Sciatic nerve (tissue), 2 donors: ENCODE results near the gene C3orf33. TPM values are rescaled to one million over a fixed set of nuclear protein-coding genes. Genes with fewer than 3 reads are reported as not detected.

ENCODE experiments used
- ATAC-seq: fragments of 200-7000 bp; cut with Tn5 transposase; one replicate; pipeline ENCODE4 v1.9.1; 2020; ENCODE audit warnings: mild to moderate bottlenecking, moderate library complexity
- DNase-seq: peaks from one replicate; pipeline ENCODE4 v3.0.0-alpha.2; 2020; ENCODE audit warnings: low spot score
- intact Hi-C: fragments of 100-400 bp; cut with DNase I; formaldehyde crosslinking; loops from one replicate; pipeline ENCODE4 v1.14.2; 2022
- total RNA-seq: library from RNA; stranded (reverse); fragmentation: NEBNext Ultra II Directional; extraction: Animal tissue kit (Norgen Biotek cat#: 25700); gene quantifications from one replicate; pipeline ENCODE4 v1.2.1, GENCODE V29; 2021
- donor health status: DM: no; HTN: no; CAD: no.
- donor health status: DM: no; HTN: no; CAD: no.

The C3orf33 gene
- total RNA-seq, 1 donor from 2014 or later: 6.2 TPM

GRCh38 chr3:155791190-155791589 lies 14.9 kb downstream of the C3orf33 start:
- intact Hi-C loops: no loop called here
- DNase-seq (no peak), ATAC-seq (no peak)

- intact Hi-C loops: no loop called here
- DNase-seq: no peak
- ATAC-seq: no peak
These were observed 15.7 kb downstream of the C3orf33 start for GRCh38 chr3:155790272-155790925.

GRCh38 chr3:155785662-155786295 lies 20.3 kb downstream of the C3orf33 start:
- intact Hi-C loops: no loop called here
- ATAC-seq: no peak
- no peak for DNase-seq

- ATAC-seq: no peak
These were observed 23.6 kb downstream of the C3orf33 start for GRCh38 chr3:155782390-155782953.

GRCh38 chr3:155780291-155780690 lies 25.8 kb downstream of the C3orf33 start:
- ATAC-seq (no peak), DNase-seq (no peak)
- intact Hi-C loops: no loop called here

More at GRCh38 chr3:155782390-155782953, 23.6 kb downstream of the C3orf33 start:
- intact Hi-C loops: no loop called here
- no peak for DNase-seq

GRCh38 chr3:155778462-155778861 lies 27.6 kb downstream of the C3orf33 start:
- DNase-seq (no peak), ATAC-seq (no peak)
- intact Hi-C loops: no loop called here

GRCh38 chr3:155772801-155773200 lies 33.3 kb downstream of the C3orf33 start:
- ATAC-seq (no peak), DNase-seq (no peak)
- intact Hi-C loops: no loop called here

GRCh38 chr3:155771126-155771525 lies 35.0 kb downstream of the C3orf33 start:
- intact Hi-C loops: no loop called here
- ATAC-seq (no peak), DNase-seq (no peak)

- intact Hi-C loops: no loop called here
- no peak for ATAC-seq
These were observed 39.9 kb downstream of the C3orf33 start for GRCh38 chr3:155766206-155766605.

GRCh38 chr3:155763870-155764463 lies 42.1 kb downstream of the C3orf33 start:
- ATAC-seq: no peak
- DNase-seq: no peak
- intact Hi-C loops: no loop called here

More at GRCh38 chr3:155766206-155766605, 39.9 kb downstream of the C3orf33 start:
- no peak for DNase-seq

GRCh38 chr3:155760653-155761052 lies 45.4 kb downstream of the C3orf33 start:
- DNase-seq (no peak), ATAC-seq (no peak)
- intact Hi-C loops: no loop called here

- intact Hi-C loops: no loop called here
- no peak for DNase-seq
- no peak for ATAC-seq
These were observed 48.5 kb downstream of the C3orf33 start for GRCh38 chr3:155757577-155757976.

- DNase-seq (no peak), ATAC-seq (no peak)
- intact Hi-C loops: no loop called here
These were observed 52.9 kb downstream of the C3orf33 start for GRCh38 chr3:155753038-155753639.

GRCh38 chr3:155748611-155749365 lies 57.3 kb downstream of the C3orf33 start:
- DNase-seq: no peak
- no peak for ATAC-seq
- intact Hi-C loops: no loop called here

GRCh38 chr3:155747946-155748290 lies 58.2 kb downstream of the C3orf33 start:
- intact Hi-C loops: no loop called here
- DNase-seq (no peak), ATAC-seq (no peak)

GRCh38 chr3:155747286-155747945 lies 58.7 kb downstream of the C3orf33 start:
- ATAC-seq (no peak), DNase-seq (no peak)
- intact Hi-C loops: no loop called here

- no peak for ATAC-seq
- no peak for DNase-seq
- intact Hi-C loops: no loop called here
These were observed 59.4 kb downstream of the C3orf33 start for GRCh38 chr3:155746703-155747102.

GRCh38 chr3:155745795-155746550 lies 60.1 kb downstream of the C3orf33 start:
- ATAC-seq (peak; percentile 41), DNase-seq (no peak)
- intact Hi-C loops: no loop called here
